Stimulated activated CD8-positive, alpha-beta memory T cell treated with anti-CD3 and anti-CD28 coated beads, Interleukin-12 subunit alpha, Interleukin-12 subunit beta, amount 100 ng/mL, for 1 hour (primary cell): Measurements from ENCODE around the gene UTF1.
A peak's percentile ranks its signal among the peaks of the same experiment; 100 is the strongest.

ENCODE experiments used
- DNase-seq: peaks from one replicate; pipeline ENCODE4 v3.0.0-alpha.2; 2020; ENCODE audit warnings: low read depth

Gene UTF1

GRCh38 chr10:133247681-133248333 is 17.8 kb downstream of the UTF1 start:
- DNase-seq: no peak

DNA sequence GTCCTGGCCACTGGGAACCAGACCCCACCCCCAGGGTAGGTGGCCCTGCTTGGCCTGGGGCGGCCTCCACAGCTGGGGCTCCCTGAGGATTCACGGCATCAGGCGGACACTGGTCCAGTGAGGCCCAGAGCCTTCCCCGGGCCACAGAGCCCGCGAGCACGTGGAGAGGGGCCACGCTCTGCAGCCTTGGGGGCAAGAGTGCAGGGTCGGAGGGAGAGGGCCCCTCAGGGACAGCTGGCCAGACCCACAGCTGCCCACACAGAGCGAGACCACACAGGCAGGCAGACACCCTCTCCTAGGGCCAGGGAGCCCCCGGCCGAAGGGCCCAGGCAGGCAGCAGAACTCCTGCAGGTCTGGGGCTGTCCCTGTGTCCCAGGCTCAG is 18.3 kb downstream of the UTF1 start:
- DNase-seq: no peak

DNA sequence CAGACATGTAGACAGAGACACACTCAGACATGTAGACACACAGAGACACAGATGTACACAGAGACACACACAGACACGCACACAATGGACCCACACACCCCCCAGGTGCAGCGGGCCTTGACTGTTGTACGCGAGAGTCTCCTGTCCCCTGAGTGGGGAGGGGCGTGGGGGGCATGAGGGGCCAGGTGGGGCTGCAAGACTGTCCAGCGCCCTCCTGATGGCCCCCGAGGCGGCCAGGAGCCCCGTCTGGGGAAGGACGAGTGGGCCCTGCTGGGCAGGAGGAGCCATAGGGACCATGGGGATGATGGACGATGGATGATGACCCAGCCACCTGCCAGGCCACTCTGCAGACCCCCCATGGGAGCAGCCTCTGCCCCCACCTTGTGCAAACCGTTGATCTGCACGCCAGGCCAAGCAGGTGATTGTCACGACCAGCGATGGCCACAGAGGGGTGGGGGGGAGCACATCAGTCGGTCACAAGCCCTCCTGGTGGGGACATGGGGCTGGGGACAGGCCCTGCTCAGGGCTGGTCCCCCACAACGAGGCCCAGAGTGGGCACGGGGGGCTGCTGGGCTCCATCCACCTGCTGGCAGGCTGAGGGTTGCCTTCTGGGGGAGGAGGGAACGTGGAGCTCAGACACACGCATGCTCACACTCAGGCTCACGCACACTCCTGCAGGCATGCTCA is 19.2 kb downstream of the UTF1 start:
- DNase-seq: no peak

DNA sequence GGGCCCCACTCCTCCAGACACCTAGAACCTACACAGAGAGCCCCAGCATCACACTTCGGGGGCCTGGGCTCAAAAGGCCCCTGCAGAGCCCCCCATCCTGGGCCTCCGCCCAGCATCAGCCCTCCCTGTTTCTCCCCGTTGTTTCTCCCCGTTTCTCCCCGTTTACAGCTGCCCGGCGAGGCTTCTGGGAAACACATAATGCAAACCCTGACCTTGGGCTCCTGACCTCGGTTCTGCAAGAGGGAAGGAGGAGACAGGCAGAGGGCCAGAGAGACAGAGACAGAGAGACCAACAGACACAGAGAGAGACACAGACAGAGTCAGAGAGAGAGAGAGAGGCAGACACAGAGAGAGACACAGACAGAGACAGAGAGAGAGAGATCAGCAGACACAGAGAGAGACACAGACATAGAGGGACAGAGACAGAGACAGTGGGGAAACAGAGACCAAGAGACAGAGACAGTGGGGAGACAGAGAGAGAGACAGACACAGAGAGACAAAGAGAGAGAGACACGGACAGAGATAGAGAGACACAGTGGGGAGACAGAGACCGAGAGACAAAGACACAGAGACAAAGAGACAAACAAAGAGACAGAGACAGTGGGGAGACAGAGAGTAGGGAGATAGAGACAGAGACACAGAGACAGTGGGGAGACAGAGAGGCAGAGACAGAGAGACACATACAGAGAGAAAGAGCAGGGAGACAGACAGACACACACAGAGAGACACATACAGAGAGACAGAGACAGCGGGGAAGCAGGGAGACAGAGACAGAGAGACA is 20.1 kb downstream of the UTF1 start:
- DNase-seq: no peak

DNA sequence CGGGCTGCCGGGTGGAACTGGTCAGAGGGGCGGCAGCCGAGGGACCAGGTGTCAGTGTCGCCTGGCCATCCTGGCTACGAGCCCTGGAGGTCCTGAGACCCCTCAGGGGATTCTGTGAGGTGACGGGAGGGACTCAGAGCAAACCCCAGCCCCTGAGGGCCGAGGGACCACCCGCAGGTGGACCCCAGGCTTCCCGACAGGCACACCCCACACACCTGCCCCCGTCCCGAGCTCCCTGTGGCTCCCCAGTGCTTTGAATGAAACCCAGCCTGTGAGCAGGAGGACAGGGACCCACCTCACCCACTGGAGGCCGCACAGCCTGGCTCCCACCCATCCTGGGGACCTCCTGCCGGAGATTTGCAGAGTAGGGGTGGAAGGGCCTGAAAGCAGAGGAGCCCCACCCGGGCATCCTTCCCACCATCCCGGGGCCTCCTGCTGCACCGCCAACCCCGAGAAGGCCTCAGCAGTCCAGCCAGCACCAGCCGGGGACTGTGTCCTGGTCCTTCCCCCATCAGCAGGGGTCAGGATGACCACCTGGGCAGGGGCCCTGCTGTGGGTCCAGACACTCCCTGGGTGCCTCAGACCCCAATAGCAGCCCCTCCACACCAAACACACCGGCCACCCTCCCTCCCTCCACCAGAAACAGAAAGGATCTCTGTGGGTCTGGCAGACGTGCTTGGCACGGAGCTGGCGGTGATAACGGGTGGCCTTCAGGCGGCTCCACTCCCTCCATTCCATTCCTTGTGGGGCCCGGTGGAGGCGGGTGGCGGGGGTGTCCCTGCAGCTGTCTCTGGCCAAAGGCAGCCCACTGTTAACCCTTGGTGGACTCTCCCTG is 21.6 kb downstream of the UTF1 start:
- DNase-seq: no peak

GRCh38 chr10:133252223-133252552 is 22.2 kb downstream of the UTF1 start:
- no peak for DNase-seq

- DNase-seq: no peak
Observed at GRCh38 chr10:133253361-133253955, 23.4 kb downstream of the UTF1 start.

DNA sequence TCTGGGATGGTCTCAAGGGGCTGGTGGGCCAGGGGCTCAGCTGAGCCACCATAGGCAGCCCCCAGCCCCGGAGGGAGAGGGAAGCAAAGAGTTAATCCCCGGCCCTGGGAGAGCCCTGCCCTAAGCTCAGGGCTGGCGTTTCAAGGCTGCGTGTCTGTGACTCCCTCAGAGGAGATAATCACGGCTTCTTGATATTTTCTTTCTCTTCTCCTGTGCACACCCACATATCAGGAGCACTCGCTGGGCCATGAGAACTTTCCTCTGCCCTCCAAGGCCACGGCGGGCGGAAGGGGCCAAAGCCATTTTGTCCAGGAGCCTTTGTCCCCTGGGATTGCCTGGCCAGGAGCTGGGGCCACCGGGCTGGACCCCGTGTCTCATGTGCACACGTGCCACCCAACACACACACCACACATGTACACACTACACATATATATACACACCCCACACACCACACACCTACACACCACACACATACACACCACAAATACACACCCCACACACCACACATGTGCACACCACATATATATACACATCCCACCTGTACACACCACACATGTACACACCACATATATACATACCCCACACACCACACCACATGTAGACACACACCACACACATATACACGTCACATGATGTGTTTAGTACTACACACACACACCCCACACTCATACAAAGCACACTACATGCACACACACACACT is 24.6 kb downstream of the UTF1 start:
- no peak for DNase-seq

DNA sequence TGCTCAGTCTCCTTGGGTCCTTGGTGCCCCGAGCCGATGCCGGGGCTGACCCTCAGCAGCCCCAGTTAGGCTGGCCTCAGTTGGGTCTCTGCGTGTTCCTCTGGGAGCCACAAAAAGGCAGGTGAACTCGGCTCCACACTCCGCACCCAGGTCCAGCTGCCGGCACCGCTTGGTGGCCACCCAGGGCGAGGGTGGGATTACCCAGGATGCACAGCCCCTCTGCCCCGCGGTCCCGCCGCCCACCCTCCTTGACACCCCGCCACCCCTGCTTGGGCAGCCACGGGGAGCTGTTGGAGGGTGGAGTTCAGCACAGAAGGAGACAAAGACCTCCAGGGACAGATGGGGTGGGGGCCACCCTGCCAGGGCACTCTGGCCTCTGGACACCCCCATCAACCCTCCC is 25.3 kb downstream of the UTF1 start:
- no peak for DNase-seq

GRCh38 chr10:133257489-133258065 is 27.6 kb downstream of the UTF1 start:
- no peak for DNase-seq

- DNase-seq: no peak
Observed at GRCh38 chr10:133258066-133258817, 28.2 kb downstream of the UTF1 start.

DNA sequence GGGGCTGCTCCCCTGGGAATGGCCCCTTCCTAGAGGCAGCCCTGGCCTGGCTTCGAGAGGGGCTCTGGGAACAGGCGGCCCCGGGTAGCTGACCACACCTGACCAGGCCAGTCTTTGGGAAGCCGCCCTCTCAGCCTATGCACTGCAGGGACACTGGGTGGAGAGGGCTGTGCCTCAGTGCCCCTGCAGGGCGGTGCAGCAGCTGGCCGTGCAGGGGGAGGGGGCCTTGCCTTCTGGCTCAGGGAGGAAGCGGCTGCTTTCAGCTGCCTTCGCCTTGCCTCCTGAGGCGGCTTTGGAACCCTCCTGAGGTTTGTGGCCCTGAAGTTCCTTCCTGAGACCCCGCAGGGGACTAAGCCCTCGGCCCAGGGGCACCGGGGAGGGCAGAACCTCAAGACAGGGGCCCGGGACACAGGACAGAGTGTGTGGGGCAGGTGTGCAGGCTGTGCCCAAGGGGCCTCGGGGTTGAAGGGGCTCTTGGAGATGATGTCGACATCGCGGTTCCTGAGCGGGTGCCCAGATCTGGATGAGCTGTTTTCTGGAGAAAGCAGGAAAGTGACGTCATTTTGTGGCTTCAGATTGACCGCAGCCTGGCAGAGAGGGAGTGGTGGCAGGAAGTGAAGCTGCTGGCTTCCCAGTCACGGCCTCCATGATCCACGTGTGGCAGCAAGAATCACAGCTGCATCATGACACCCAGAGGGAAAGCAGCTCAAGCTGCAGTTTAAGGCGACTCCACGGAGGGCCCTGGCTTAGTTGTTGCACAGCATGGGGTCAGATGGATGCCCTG is 29.0 kb downstream of the UTF1 start:
- DNase-seq: peak; percentile 64

- no peak for DNase-seq
Observed at GRCh38 chr10:133259602-133259989, 29.6 kb downstream of the UTF1 start.

DNA sequence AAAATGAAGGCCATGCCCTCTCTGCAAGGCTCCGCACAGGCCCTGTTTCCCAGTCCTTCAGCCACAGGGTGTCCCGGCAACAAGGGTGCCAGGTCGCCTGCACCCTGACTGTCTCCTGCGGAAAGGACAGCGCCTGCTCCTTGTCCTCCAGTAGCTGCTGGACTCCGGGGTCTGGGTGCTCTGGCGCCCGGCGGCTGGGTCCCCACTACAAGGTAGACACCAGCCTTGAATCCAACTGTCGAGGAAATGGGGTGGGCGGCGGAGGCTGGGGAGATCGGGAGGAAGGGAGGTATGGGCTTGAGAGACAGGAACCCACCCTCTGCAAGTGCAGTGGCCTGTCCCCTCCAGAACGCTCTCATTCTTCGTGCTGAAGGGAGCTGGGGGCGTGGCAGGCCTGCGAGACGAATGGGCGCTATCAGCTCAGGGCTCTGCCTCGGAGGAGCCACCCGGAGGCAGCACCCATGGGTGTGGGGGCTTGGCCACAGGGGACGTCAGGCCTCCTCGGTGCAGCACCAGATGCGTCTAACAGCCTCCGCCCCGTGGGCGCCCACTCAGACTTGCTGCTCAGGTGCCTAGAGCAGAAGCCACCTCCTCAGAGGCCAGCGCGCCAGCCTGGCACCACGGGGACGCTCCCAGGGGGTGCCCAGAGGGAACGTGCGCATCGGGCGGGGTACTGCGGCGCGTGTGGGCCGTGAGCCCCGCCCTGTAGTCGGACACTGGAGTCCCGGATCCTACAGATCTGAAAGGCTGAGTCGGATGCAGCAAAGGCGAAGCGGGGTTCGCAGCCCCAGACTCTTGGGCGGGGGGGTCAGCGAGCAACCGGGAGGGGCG is 31.1 kb downstream of the UTF1 start:
- no peak for DNase-seq

DNA sequence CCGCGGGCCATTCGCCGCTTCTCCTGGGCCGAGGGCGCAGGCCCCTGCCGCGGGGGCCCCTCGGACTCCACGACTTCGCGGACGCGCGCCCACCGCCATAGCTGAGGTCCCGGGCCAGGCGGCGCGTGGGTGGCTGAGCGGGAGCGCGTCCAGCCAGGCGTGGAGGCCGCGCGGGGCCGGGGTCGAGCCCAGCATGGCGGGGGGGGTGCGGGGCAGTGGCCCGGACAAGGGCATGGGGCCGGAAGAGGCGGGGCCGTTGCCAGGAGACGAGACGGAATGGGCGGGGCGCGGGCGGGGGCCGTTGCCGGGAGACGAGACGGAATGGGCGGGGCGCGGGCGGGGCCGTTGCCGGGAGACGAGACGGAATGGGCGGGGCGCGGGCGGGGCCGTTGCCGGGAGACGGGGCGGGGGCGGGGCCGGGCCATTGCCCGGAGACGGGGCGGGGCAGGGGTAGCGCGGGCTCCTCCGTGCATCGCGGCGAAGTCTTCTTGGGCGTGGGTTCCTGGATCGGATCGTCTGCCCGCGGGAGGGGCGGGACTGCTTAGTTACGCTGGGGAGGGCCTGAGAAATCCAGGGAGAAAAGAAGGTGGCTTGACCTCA is 31.8 kb downstream of the UTF1 start:
- DNase-seq: peak; percentile 69

DNA sequence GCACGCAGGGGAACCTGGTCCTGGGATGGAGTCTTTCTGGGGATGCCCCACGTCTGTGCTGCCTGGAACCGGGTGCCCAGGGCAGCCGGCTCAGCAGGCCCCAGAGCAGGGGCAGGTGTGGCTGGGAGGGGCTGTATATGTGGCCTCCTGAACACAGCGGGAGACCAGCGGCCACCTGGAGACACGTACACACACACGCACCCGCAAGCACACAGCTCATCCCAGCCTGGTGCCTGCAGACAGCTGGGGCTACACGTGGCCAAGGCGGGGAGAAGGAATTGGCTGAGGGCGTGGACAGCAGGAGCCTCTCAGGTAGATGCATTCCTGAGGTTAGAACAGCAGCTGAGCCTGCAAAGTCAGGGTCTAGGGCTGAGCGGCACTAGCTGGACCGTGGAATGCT is 32.7 kb downstream of the UTF1 start:
- DNase-seq: no peak

- no peak for DNase-seq
Observed at GRCh38 chr10:133263674-133264073, 33.7 kb downstream of the UTF1 start.

DNA sequence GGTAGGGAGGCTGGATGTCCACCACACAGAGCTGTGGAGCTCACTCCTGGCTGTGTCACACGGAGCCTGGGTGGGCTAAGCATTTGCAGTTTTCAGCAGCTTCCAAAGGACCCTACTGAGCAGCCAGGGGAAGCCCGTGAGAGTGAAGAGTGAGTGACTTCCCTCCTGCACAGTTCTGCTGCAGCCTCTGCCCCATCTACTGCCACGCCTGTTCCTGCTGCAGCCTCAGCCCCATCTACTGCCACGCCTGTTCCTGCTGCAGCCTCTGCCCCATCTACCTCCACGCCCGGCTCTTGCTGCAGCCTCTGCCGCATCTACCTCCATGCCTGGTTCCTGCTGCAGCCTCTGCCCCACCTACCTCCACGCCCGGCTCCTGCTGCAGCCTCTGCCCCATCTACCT is 34.4 kb downstream of the UTF1 start:
- DNase-seq: no peak
